IPS DF 6.9 (cell line): Measurements from ENCODE around the gene ARPC2.

Source experiments
- DNase-seq: peaks from one replicate; pipeline ENCODE4 v3.0.0-alpha.2; 2013; ENCODE audit warnings: low read depth, low spot score
- H3K27ac ChIP-seq: one replicate; pipeline ENCODE4 v1.5.1; 2013; ENCODE audit warnings: low read length, control low read depth
- H3K27me3 ChIP-seq: 2 replicates; pipeline ENCODE4 v1.6.1; 2013; ENCODE audit warnings: mild to moderate bottlenecking, low read length; ENCODE audit not compliant: control insufficient read depth, insufficient read depth
- H3K36me3 ChIP-seq: 2 replicates; pipeline ENCODE4 v1.6.1; 2013; ENCODE audit warnings: low read length; ENCODE audit not compliant: control insufficient read depth, insufficient read depth
- H3K4me1 ChIP-seq: 2 replicates; pipeline ENCODE4 v1.6.1; 2013; ENCODE audit warnings: low read length; ENCODE audit not compliant: control insufficient read depth, insufficient read depth
- H3K4me3 ChIP-seq: 2 replicates; pipeline ENCODE4 v1.5.1; 2013; ENCODE audit warnings: mild to moderate bottlenecking, low read length
- H3K9me3 ChIP-seq: 2 replicates; pipeline ENCODE4 v1.6.1; 2013; ENCODE audit warnings: low read length, inconsistent platforms; ENCODE audit not compliant: control insufficient read depth, insufficient read depth
- WGBS: extraction: QIAGEN DNeasy Blood & Tissue Kit; methylation state at CpG from one replicate; pipeline ENCODE4 v1.1.7; 2013; ENCODE audit warnings: mixed read lengths, missing lambda C conversion rate; ENCODE audit not compliant: insufficient read length, insufficient coverage; 5-methylcytosine and 5-hydroxymethylcytosine counted together

ARPC2 gene

GRCh38 chr2:218186876-218187275 is 30.1 kb upstream of the ARPC2 start:
- Histone ChIP-seq H3K9me3 (no peaks in the 10 kb centered on the region), H3K4me1 (no peaks in the 10 kb centered on the region), H3K36me3 (no peaks in the 10 kb centered on the region), H3K4me3 (no peak overlapping the region), H3K27ac (no peak overlapping the region), H3K27me3 (no peaks in the 10 kb centered on the region)
- no CpG with 5 or more reads among the region's 1 CpG for WGBS
- no peak for DNase-seq

- WGBS, result no CpG with 5 or more reads among the region's 4 CpGs
- Histone ChIP-seq H3K4me1 (no peaks in the 10 kb centered on the region), H3K27ac (no peak overlapping the region), H3K9me3 (no peaks in the 10 kb centered on the region), H3K27me3 (no peaks in the 10 kb centered on the region), H3K4me3 (no peak overlapping the region), H3K36me3 (no peaks in the 10 kb centered on the region)
- DNase-seq, result no peak
These were observed 29.5 kb upstream of the ARPC2 start for GRCh38 chr2:218187296-218188015.

- Histone ChIP-seq H3K27me3 (no peaks in the 10 kb centered on the region), H3K4me3 (no peak overlapping the region), H3K9me3 (no peaks in the 10 kb centered on the region), H3K4me1 (no peaks in the 10 kb centered on the region), H3K27ac (no peak overlapping the region), H3K36me3 (no peaks in the 10 kb centered on the region)
- DNase-seq, result no peak
- no CpG with 5 or more reads among the region's 2 CpGs for WGBS
These were observed 28.5 kb upstream of the ARPC2 start for GRCh38 chr2:218188528-218188927.

- no CpG with 5 or more reads among the region's 3 CpGs for WGBS
- H3K4me3 ChIP-seq, result no peak overlapping the region
- H3K36me3 ChIP-seq, result no peaks in the 10 kb centered on the region
- H3K9me3 ChIP-seq, result no peaks in the 10 kb centered on the region
- H3K4me1 ChIP-seq, result no peaks in the 10 kb centered on the region; the same call in 1 of the 2 replicates
- no peak for DNase-seq
- no peak overlapping the region for H3K27ac ChIP-seq
- H3K27me3 ChIP-seq, result no peaks in the 10 kb centered on the region
These were observed 24.0 kb upstream of the ARPC2 start for GRCh38 chr2:218192902-218193430.

- WGBS, result no CpG with 5 or more reads among the region's 4 CpGs
- no peak for DNase-seq
- no peak overlapping the region for H3K27ac ChIP-seq
- H3K9me3 ChIP-seq, result no peaks in the 10 kb centered on the region
- H3K36me3 ChIP-seq, result no peaks in the 10 kb centered on the region
- H3K4me3 ChIP-seq, result no peak overlapping the region
- no peaks in the 10 kb centered on the region for H3K27me3 ChIP-seq
- H3K4me1 ChIP-seq, result no peaks in the 10 kb centered on the region; the same call in 1 of the 2 replicates
These were observed 23.3 kb upstream of the ARPC2 start for GRCh38 chr2:218193701-218194100.

GRCh38 chr2:218194880-218195279 is 22.1 kb upstream of the ARPC2 start:
- DNase-seq, result no peak
- Histone ChIP-seq H3K4me1 (no peaks in the 10 kb centered on the region; the same call in 1 of the 2 replicates), H3K36me3 (no peaks in the 10 kb centered on the region), H3K27ac (no peak overlapping the region), H3K9me3 (no peaks in the 10 kb centered on the region), H3K27me3 (no peaks in the 10 kb centered on the region), H3K4me3 (no peak overlapping the region)
- WGBS, result no CpG with 5 or more reads among the region's 3 CpGs

- Histone ChIP-seq H3K27ac (no peak overlapping the region), H3K27me3 (no peaks in the 10 kb centered on the region), H3K4me3 (no peak overlapping the region), H3K4me1 (no peaks in the 10 kb centered on the region; the same call in 1 of the 2 replicates), H3K36me3 (no peaks in the 10 kb centered on the region), H3K9me3 (no peaks in the 10 kb centered on the region)
- DNase-seq, result no peak
- no CpG with 5 or more reads among the region's 4 CpGs for WGBS
These were observed 20.0 kb upstream of the ARPC2 start for GRCh38 chr2:218196974-218197373.

GRCh38 chr2:218202266-218202665 is 14.7 kb upstream of the ARPC2 start:
- no peaks in the 10 kb centered on the region for H3K9me3 ChIP-seq
- H3K4me1 ChIP-seq, result no peaks in the 10 kb centered on the region
- no peak for DNase-seq
- no peaks in the 10 kb centered on the region for H3K27me3 ChIP-seq
- no CpG with 5 or more reads among the region's 3 CpGs for WGBS
- no peaks in the 10 kb centered on the region for H3K36me3 ChIP-seq
- H3K4me3 ChIP-seq, result no peak overlapping the region
- no peak overlapping the region for H3K27ac ChIP-seq

GRCh38 chr2:218209078-218209477 is 7.9 kb upstream of the ARPC2 start:
- Histone ChIP-seq H3K4me1 (no peaks in the 10 kb centered on the region), H3K27me3 (no peaks in the 10 kb centered on the region; the same call in 1 of the 2 replicates), H3K9me3 (no peaks in the 10 kb centered on the region), H3K27ac (no peak overlapping the region), H3K4me3 (no peak overlapping the region), H3K36me3 (no peaks in the 10 kb centered on the region)
- WGBS, result no CpG with 5 or more reads among the region's 3 CpGs
- no peak for DNase-seq

- no CpG with 5 or more reads among the region's 1 CpG for WGBS
- no peak overlapping the region for H3K27ac ChIP-seq
- no peak for DNase-seq
- no peaks in the 10 kb centered on the region for H3K27me3 ChIP-seq
- H3K4me1 ChIP-seq, result 0 out of 2 replicates have a peak, but pooled peaks cover 2% of the 10 kb centered on the region
- H3K9me3 ChIP-seq, result no peaks in the 10 kb centered on the region
- H3K36me3 ChIP-seq, result no peaks in the 10 kb centered on the region
- no peak overlapping the region for H3K4me3 ChIP-seq
These were observed 2.9 kb upstream of the ARPC2 start for GRCh38 chr2:218214116-218214515.

GRCh38 chr2:218216336-218216673 is 684 bp upstream of the ARPC2 start:
- Histone ChIP-seq H3K4me3 (peak overlapping the region; percentile 66; the same call in 1 of the 2 replicates), H3K9me3 (no peaks in the 10 kb centered on the region), H3K27me3 (no peaks in the 10 kb centered on the region), H3K4me1 (0 out of 2 replicates have a peak, but pooled peaks cover 2% of the 10 kb centered on the region), H3K36me3 (no peaks in the 10 kb centered on the region), H3K27ac (no peak overlapping the region)
- no peak for DNase-seq
- no CpG with 5 or more reads among the region's 9 CpGs for WGBS
